HEK293T (cell line): ENCODE measurements around the gene ILK.

Source experiments
- CTCF ChIA-PET: fragments of 350-600 bp; formaldehyde crosslinking; extraction: SDS; loops from one replicate; lab custom pipeline; 2021; ENCODE audit warnings: antibody characterized with exemption, inconsistent platforms; lab: Yijun Ruan, JAX
- POLR2A ChIA-PET: fragments of 350-600 bp; formaldehyde crosslinking; extraction: SDS; loops from one replicate; lab custom pipeline; 2020; ENCODE audit warnings: antibody characterized with exemption, inconsistent platforms; lab: Yijun Ruan, JAX
- DNase-seq: peaks from one replicate; pipeline ENCODE4 v3.0.0; 2012; ENCODE audit warnings: mixed read lengths; ENCODE audit errors: extremely low spot score
- ARNT ChIP-seq: fragments of 450-650 bp; IDR thresholded peaks from 2 replicates; pipeline ENCODE4 v1.6.1; 2017; ENCODE audit warnings: mild to moderate bottlenecking
- BHLHE40 ChIP-seq: fragments of 450-650 bp; IDR thresholded peaks from 2 replicates; pipeline ENCODE4 v1.6.1; 2016; ENCODE audit warnings: mild to moderate bottlenecking, moderate library complexity, borderline replicate concordance
- CTBP1 ChIP-seq: fragments of 450-650 bp; IDR thresholded peaks from 2 replicates; pipeline ENCODE4 v1.6.1; 2016; ENCODE audit warnings: borderline replicate concordance
- ELF4 ChIP-seq: fragments of 450-650 bp; IDR thresholded peaks from 2 replicates; pipeline ENCODE4 v1.6.1; 2017; ENCODE audit warnings: antibody characterized with exemption
- FOXA1 ChIP-seq: fragments of 450-650 bp; IDR thresholded peaks from 2 replicates; pipeline ENCODE4 v1.6.1; 2016; ENCODE audit warnings: mild to moderate bottlenecking
- FOXK2 ChIP-seq: fragments of 450-650 bp; IDR thresholded peaks from 2 replicates; pipeline ENCODE4 v1.6.1; 2016; ENCODE audit warnings: mild to moderate bottlenecking
- FOXM1 ChIP-seq: fragments of 450-650 bp; IDR thresholded peaks from 2 replicates; pipeline ENCODE4 v1.6.1; 2017; ENCODE audit warnings: mild to moderate bottlenecking, borderline replicate concordance
- HDGF ChIP-seq: fragments of 450-650 bp; IDR thresholded peaks from 2 replicates; pipeline ENCODE4 v1.6.1; 2017; ENCODE audit warnings: antibody characterized with exemption, borderline replicate concordance
- L3MBTL2 ChIP-seq: fragments of 450-650 bp; conservative IDR thresholded peaks from 2 replicates; pipeline ENCODE4 v1.6.1; 2016; ENCODE audit warnings: mild to moderate bottlenecking
- LEF1 ChIP-seq: fragments of 450-650 bp; IDR thresholded peaks from 2 replicates; pipeline ENCODE4 v1.6.1; 2017; ENCODE audit warnings: mild to moderate bottlenecking, borderline replicate concordance
- NFRKB ChIP-seq: fragments of 450-650 bp; IDR thresholded peaks from 2 replicates; pipeline ENCODE4 v1.6.1; 2016; ENCODE audit warnings: mild to moderate bottlenecking, moderate library complexity
- SP1 ChIP-seq: fragments of 450-650 bp; IDR thresholded peaks from 2 replicates; pipeline ENCODE4 v1.6.1; 2017
- SUZ12 ChIP-seq: fragments of 450-650 bp; IDR thresholded peaks from 2 replicates; pipeline ENCODE4 v1.6.1; 2016; ENCODE audit warnings: mild to moderate bottlenecking
- TARDBP ChIP-seq: fragments of 450-650 bp; IDR thresholded peaks from 2 replicates; pipeline ENCODE4 v1.6.1; 2016
- ZNF384 ChIP-seq: fragments of 450-650 bp; IDR thresholded peaks from 2 replicates; pipeline ENCODE4 v1.6.1; 2016
- TF ChIP-seq, protein P1 (sequence below): fragments of 450-650 bp; IDR thresholded peaks from 2 replicates; pipeline ENCODE4 v1.6.1; 2016

ILK gene

DNA sequence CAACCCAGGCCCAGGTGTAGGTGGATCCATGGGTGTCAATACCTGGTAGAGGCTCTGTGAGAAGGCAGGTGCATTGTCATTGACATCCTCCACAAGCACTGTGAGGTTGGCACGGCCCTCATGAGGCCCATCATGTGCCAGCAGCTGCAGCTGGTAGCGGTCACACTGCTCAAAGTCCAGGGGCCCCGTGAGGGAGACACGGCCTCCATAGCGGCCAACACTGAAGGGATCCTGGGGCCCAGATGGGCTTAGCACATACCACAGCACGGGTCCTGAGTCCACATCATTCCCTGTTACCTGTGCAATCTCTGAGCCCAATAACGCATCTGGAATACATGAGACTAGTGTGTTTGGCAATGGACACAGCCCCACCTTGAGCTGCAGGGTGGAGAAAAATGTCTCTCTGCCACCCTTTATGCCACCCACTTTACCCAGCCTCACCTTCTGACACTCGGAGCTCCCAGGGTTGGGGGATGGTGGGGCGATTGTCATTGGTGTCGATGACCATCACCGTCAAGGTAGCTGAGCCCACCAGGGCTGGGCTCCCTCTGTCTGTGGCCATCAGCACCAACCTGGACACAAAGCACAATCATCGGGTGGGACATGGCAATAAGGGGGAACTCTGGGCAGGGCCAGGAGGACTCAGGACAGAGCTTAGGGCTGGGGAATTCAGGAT, 21.7 kb downstream of the ILK start:
- TF ChIP-seq FOXA1 (no peak), ELF4 (no peak), NFRKB (no peak), L3MBTL2 (no peak), BHLHE40 (no peak), SP1 (no peak), ARNT (no peak), CTBP1 (no peak), FOXK2 (no peak), HDGF (no peak), SUZ12 (no peak), FOXM1 (no peak), LEF1 (no peak), TARDBP (no peak)
- TF ChIP-seq, protein P1, sequence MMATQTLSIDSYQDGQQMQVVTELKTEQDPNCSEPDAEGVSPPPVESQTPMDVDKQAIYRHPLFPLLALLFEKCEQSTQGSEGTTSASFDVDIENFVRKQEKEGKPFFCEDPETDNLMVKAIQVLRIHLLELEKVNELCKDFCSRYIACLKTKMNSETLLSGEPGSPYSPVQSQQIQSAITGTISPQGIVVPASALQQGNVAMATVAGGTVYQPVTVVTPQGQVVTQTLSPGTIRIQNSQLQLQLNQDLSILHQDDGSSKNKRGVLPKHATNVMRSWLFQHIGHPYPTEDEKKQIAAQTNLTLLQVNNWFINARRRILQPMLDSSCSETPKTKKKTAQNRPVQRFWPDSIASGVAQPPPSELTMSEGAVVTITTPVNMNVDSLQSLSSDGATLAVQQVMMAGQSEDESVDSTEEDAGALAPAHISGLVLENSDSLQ, result no peak
- POLR2A ChIA-PET, result interaction anchor here (2.9 kb wide), 1 partner anchor 13 kb away, joined by 10 read pairs; the partner anchor contains the start of gene TAF10
- CTCF ChIA-PET, result no interaction called here
- DNase-seq, result no peak

DNA sequence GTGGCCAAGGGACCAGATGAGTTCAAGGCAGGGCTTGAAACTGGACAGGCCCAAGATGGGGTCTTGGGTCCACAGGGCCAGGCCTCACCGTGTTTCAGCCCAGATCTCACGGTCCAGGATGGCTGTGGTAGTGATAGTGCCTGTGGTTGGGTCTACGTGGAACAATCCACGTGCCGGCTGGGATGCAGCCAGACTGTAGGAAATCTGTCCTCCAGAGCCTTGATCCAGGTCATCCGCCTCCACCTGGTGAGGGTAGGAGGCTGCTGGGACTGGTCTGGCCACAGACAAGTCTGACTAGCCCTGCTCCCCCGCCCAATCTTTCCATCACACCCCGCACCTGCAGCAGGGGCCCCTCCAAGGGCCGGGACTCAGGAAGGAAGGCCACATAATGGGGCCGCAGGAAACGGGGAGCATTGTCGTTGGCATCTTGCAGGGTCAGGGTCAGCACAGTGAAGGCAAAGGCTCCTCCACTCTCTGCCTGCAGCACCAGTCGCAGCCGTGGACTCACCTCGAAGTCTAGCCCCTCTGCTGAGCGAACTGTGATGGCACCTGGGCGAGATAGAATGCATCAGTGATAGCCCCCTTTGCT, 22.4 kb downstream of the ILK start:
- DNase-seq, result no peak
- ChIA-PET CTCF (no interaction called here), POLR2A (interaction anchor here (2.9 kb wide), 1 partner anchor 14 kb away, joined by 10 read pairs; the partner anchor contains the start of gene TAF10)
- no peak for TF ChIP-seq SUZ12
- TF ChIP-seq TARDBP, result no peak
- TF ChIP-seq NFRKB, result no peak
- no peak for TF ChIP-seq LEF1
- no peak for TF ChIP-seq SP1

DNA sequence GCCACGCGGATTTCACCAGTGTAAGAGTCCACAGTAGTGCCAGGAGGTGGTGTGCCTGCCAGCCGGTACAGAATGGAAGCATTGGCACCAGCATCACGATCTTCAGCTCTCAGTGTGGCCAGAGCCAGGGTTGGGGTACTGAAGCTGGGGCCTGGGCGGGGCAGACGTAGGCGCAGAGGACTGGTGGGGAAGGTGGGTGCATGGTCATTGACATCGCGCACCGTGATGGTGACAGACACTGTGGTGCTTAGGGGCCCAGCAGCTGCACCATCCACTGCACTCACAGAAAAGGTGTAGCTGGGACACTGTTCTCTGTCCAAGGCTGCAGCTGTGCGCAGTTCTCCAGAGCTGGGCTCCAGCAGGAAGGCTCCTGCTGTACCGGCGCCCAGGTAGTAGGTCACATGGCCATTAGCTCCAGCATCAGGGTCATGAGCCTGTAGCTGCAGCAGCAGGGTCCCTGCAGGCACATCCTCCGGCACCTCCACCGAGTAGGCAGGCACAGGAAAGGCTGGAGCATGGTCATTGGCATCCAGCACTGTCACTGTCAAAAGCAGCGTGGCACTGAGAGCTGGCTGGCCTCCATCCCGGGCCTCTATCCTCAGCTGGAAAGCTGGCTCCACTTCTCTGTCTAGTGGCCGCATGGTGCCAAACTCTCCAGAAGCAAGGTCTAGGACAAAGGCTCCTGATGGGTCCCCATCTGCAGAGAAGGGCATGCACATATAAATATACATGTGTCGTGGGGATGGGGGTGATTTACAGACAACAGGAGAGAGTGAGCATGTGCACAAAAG, 23.6 kb downstream of the ILK start:
- ChIA-PET CTCF (no interaction called here), POLR2A (interaction anchor here (0.8 kb wide), 2 partner anchors 16 to 18 kb away, joined by 3 to 4 read pairs; no protein-coding TSS in a partner anchor)
- TF ChIP-seq LEF1 (no peak), FOXK2 (no peak), ZNF384 (no peak), ARNT (no peak), NFRKB (no peak), HDGF (no peak), FOXA1 (no peak), TARDBP (no peak), BHLHE40 (no peak), L3MBTL2 (no peak), ELF4 (no peak), FOXM1 (no peak)
- no peak for DNase-seq

DNA sequence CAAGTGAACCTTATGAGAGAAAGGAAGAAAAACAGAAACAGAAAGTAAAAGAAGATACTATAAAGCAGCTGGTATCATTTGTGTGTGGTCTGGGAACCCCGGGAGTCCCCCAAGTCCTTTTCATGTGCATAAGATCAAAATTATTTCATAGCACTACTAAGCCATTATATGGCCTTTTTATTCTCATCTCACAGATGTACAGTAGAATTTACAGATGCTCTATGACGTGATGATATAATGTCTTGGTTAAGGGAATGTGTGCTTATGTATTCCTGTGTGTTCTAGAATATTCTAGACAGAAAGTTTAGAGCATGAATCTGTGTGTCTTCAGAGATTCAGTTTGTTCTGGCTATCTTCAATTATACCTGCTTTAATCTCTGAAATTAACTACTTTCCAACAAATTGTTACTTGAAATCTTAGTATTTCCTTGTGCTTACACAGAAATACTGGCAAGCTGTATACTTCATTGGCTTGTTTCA, 24.2 kb downstream of the ILK start:
- ChIA-PET POLR2A (interaction anchor here (0.8 to 1.0 kb wide), 2 partner anchors 11 to 18 kb away, joined by 3 read pairs; no protein-coding TSS in a partner anchor), CTCF (no interaction called here)
- no peak for DNase-seq
- no peak for TF ChIP-seq ELF4
- no peak for TF ChIP-seq HDGF
- no peak for TF ChIP-seq TARDBP
- TF ChIP-seq ARNT, result no peak

DNA sequence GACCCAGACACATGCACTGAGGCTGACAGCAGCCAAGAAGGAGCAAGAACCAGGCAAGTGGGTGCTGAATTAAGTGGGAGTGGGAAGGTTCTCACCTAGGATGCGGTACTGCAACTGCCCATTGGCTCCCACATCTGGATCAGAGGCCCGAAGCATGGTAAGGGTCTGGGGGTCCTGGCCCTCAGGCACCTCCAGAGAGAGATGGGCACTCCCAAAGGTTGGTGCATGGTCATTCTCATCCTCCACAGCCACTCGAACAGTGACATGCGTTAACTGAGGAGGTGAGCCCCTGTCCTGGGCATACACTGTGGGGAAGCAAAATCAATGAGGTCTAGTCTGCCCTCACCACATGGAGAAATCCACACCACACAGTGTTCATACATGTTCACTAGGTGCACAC, 25.0 kb downstream of the ILK start:
- CTCF ChIA-PET, result no interaction called here
- TF ChIP-seq SP1 (no peak), CTBP1 (no peak), FOXK2 (no peak), FOXM1 (no peak), HDGF (no peak), NFRKB (no peak), LEF1 (no peak), L3MBTL2 (no peak), BHLHE40 (no peak), ZNF384 (no peak), ARNT (no peak)
- TF ChIP-seq, protein P1, result no peak

DNA sequence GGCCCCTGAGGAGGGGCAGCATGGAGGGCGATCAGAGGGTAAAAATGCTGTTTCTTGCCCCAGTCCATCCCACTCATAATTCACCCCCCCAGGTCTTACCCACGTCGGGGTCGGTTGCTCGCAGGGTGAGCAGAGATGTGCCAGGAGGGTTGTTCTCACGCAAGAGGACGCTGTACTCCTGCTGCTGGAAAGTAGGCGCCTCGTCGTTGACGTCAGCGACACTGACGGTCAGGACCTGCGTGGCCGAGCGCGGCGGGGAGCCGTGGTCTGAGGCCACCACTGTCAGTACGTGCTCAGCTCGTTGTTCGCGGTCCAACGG, 26.0 kb downstream of the ILK start:
- DNase-seq, result no peak
- TF ChIP-seq L3MBTL2 (no peak), CTBP1 (no peak), NFRKB (no peak), ARNT (no peak), TARDBP (no peak), HDGF (no peak), SP1 (no peak), ZNF384 (no peak), LEF1 (no peak), SUZ12 (no peak), FOXM1 (no peak), FOXA1 (no peak), FOXK2 (no peak), BHLHE40 (no peak), ELF4 (no peak)
- TF ChIP-seq, protein P1, result no peak
- CTCF ChIA-PET, result no interaction called here
- POLR2A ChIA-PET, result no interaction called here

More for the DNA sequence above, 25.0 kb downstream of the ILK start:
- DNase-seq, result no peak
- POLR2A ChIA-PET, result interaction anchor here (1.0 kb wide), 1 partner anchor 10 kb away, joined by 3 read pairs; no protein-coding TSS in a partner anchor
